Hematopoietic multipotent progenitor cell treated with erythropoietin and hydrocortisone succinate and interleukin-3 and kit ligand, for 6 days (in vitro differentiated cells): ENCODE results near the gene DOK5.
A peak's percentile ranks its signal among the peaks of the same experiment; 100 is the strongest.

ENCODE experiments used
- DNase-seq: peaks from one replicate; pipeline ENCODE4 v3.0.0-alpha.2; 2015

Gene DOK5

GRCh38 chr20:54651252-54651651 lies 175.9 kb downstream of the DOK5 start:
- no peak for DNase-seq

GRCh38 chr20:54654450-54654849 lies 179.1 kb downstream of the DOK5 start:
- no peak for DNase-seq

- no peak for DNase-seq
These were observed 182.0 kb downstream of the DOK5 start for GRCh38 chr20:54657268-54657826.

GRCh38 chr20:54658525-54658924 lies 183.1 kb downstream of the DOK5 start:
- no peak for DNase-seq

GRCh38 chr20:54661265-54661664 lies 185.9 kb downstream of the DOK5 start:
- no peak for DNase-seq

- DNase-seq, result no peak
These were observed 186.6 kb downstream of the DOK5 start for GRCh38 chr20:54661880-54662465.

GRCh38 chr20:54665812-54666211 lies 190.4 kb downstream of the DOK5 start:
- no peak for DNase-seq

GRCh38 chr20:54668271-54669039 lies 193.1 kb downstream of the DOK5 start:
- peak; percentile 55 for DNase-seq

GRCh38 chr20:54669040-54669363 lies 193.6 kb downstream of the DOK5 start:
- DNase-seq, result no peak

- no peak for DNase-seq
These were observed 202.9 kb downstream of the DOK5 start for GRCh38 chr20:54678253-54678652.

GRCh38 chr20:54680439-54680838 lies 205.0 kb downstream of the DOK5 start:
- DNase-seq, result no peak

GRCh38 chr20:54680872-54681619 lies 205.7 kb downstream of the DOK5 start:
- peak; percentile 71 for DNase-seq

- no peak for DNase-seq
These were observed 206.5 kb downstream of the DOK5 start for GRCh38 chr20:54681869-54682268.

GRCh38 chr20:54688476-54688875 lies 213.1 kb downstream of the DOK5 start:
- no peak for DNase-seq

GRCh38 chr20:54690323-54690722 lies 214.9 kb downstream of the DOK5 start:
- DNase-seq, result no peak

GRCh38 chr20:54691327-54691726 lies 215.9 kb downstream of the DOK5 start:
- DNase-seq, result no peak

GRCh38 chr20:54692168-54692887 lies 216.9 kb downstream of the DOK5 start:
- no peak for DNase-seq

GRCh38 chr20:54694516-54694915 lies 219.1 kb downstream of the DOK5 start:
- DNase-seq, result no peak

GRCh38 chr20:54698373-54698772 lies 223.0 kb downstream of the DOK5 start:
- DNase-seq, result no peak
